ENCODE measurements around the gene ACBD4. TPM values are rescaled to one million over a fixed set of nuclear protein-coding genes. Genes with fewer than 3 reads are reported as not detected.

ACBD4 gene
- total and polyA plus RNA-seq, 2 of the 13 experiments (the other 11 are each of a cell fraction or from before 2014, with no cell fraction given), result 16.1 to 26.9 TPM

GRCh38 chr17:45132572-45133463, 2.7 kb upstream of the ACBD4 start (continued):
- TF ChIP-seq, protein P1, sequence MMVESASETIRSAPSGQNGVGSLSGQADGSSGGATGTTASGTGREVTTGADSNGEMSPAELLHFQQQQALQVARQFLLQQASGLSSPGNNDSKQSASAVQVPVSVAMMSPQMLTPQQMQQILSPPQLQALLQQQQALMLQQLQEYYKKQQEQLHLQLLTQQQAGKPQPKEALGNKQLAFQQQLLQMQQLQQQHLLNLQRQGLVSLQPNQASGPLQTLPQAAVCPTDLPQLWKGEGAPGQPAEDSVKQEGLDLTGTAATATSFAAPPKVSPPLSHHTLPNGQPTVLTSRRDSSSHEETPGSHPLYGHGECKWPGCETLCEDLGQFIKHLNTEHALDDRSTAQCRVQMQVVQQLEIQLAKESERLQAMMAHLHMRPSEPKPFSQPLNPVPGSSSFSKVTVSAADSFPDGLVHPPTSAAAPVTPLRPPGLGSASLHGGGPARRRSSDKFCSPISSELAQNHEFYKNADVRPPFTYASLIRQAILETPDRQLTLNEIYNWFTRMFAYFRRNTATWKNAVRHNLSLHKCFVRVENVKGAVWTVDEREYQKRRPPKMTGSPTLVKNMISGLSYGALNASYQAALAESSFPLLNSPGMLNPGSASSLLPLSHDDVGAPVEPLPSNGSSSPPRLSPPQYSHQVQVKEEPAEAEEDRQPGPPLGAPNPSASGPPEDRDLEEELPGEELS (CRISPR knock-in tag; IDR thresholded peaks at IDR 0.05), result peak; percentile 9; the same call in 1 of the 2 replicates
- TF ChIP-seq MIXL1 (CRISPR knock-in tag; IDR thresholded peaks at IDR 0.05) (no peak), ZNF660 (CRISPR knock-in tag; IDR thresholded peaks at IDR 0.05; ENCODE audit: borderline replicate concordance, low read depth) (no peak; the same call in 1 of the 2 replicates), SIN3B (IDR thresholded peaks at IDR 0.05; ENCODE audit: low read length) (no peak), ZEB1 (IDR thresholded peaks at IDR 0.05; ENCODE audit: insufficient replicate concordance, low read depth) (no peak), ZC3H4 (CRISPR knock-in tag; IDR thresholded peaks at IDR 0.05; ENCODE audit: borderline replicate concordance) (no peak), TBX3 (IDR thresholded peaks at IDR 0.05; ENCODE audit: borderline replicate concordance) (no peak), ZNF468 (CRISPR knock-in tag; IDR thresholded peaks at IDR 0.05) (no peak), SRY (CRISPR knock-in tag; IDR thresholded peaks at IDR 0.05) (peak; percentile 57; the same call in 1 of the 2 replicates), ZNF33B (CRISPR knock-in tag; IDR thresholded peaks at IDR 0.05) (no peak; the same call in 1 of the 2 replicates), ARID4A (CRISPR knock-in tag; IDR thresholded peaks at IDR 0.05; ENCODE audit: borderline replicate concordance) (peak; percentile 78), NR2F2 (IDR thresholded peaks at IDR 0.05; ENCODE audit: borderline replicate concordance, low read depth) (no peak), SP1 (IDR thresholded peaks at IDR 0.05) (no peak), SP1 (CRISPR knock-in tag; IDR thresholded peaks at IDR 0.05) (0 out of 2 replicates have a peak, but pooled peaks have one; percentile 28), ZBTB26 (CRISPR knock-in tag; IDR thresholded peaks at IDR 0.05; ENCODE audit: borderline replicate concordance) (0 out of 2 replicates have a peak, but pooled peaks have one; percentile 42), ZBTB8A (CRISPR knock-in tag; IDR thresholded peaks at IDR 0.05; ENCODE audit: borderline replicate concordance, low read depth) (0 out of 2 replicates have a peak, but pooled peaks have one; percentile 39), ZNF616 (CRISPR knock-in tag; IDR thresholded peaks at IDR 0.05; ENCODE audit: low read depth) (no peak)
- TF ChIP-seq, protein P2, sequence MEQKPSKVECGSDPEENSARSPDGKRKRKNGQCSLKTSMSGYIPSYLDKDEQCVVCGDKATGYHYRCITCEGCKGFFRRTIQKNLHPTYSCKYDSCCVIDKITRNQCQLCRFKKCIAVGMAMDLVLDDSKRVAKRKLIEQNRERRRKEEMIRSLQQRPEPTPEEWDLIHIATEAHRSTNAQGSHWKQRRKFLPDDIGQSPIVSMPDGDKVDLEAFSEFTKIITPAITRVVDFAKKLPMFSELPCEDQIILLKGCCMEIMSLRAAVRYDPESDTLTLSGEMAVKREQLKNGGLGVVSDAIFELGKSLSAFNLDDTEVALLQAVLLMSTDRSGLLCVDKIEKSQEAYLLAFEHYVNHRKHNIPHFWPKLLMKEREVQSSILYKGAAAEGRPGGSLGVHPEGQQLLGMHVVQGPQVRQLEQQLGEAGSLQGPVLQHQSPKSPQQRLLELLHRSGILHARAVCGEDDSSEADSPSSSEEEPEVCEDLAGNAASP (CRISPR knock-in tag; IDR thresholded peaks at IDR 0.05; ENCODE audit: borderline replicate concordance), result no peak
- TF ChIP-seq, protein P3, sequence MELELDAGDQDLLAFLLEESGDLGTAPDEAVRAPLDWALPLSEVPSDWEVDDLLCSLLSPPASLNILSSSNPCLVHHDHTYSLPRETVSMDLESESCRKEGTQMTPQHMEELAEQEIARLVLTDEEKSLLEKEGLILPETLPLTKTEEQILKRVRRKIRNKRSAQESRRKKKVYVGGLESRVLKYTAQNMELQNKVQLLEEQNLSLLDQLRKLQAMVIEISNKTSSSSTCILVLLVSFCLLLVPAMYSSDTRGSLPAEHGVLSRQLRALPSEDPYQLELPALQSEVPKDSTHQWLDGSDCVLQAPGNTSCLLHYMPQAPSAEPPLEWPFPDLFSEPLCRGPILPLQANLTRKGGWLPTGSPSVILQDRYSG (CRISPR knock-in tag; IDR thresholded peaks at IDR 0.05), result no peak
